Measurements from ENCODE around the gene IQSEC3.

GRCh38 chr12:189622-189962, 123.0 kb downstream of the IQSEC3 start:
- TF ChIP-seq EZH2 (optimal IDR thresholded peaks at IDR 0.05; ENCODE audit: low read depth, low read length) (no peak), CTCF (IDR thresholded peaks at IDR 0.05; ENCODE audit: low read length) (no peak)
